22Rv1 (cell line): ENCODE measurements around the gene PADI2.

Source experiments
- CTCF ChIP-seq: fragments of 450-650 bp; IDR thresholded peaks from 2 replicates; pipeline ENCODE4 v1.5.1; 2017; ENCODE audit warnings: mild to moderate bottlenecking
- ZFX ChIP-seq: fragments of 450-650 bp; IDR thresholded peaks from 2 replicates; pipeline ENCODE4 v1.6.1; 2017; ENCODE audit warnings: antibody characterized with exemption, borderline replicate concordance

- TF ChIP-seq CTCF (no peak), ZFX (no peak)
These were observed 30.5 kb upstream of the PADI2 start for GRCh38 chr1:17149771-17150170.
